ENCODE measurements around the gene COG7. TPM values are rescaled to one million over a fixed set of nuclear protein-coding genes. Genes with fewer than 3 reads are reported as not detected.

COG7 gene
- total RNA-seq, 1 donor from 2014 or later, result 17.7 TPM

GRCh38 chr16:23423496-23424049 lies 29.4 kb downstream of the COG7 start:
- no peak for DNase-seq (ENCODE audit: low spot score)
- Mint-ChIP-seq H3K4me3 (ENCODE audit: unreplicated experiment) (no peak overlapping the region), H3K9me3 (ENCODE audit: low read depth) (no peaks in the 10 kb centered on the region), H3K27me3 (ENCODE audit: low read depth) (no peaks in the 10 kb centered on the region), H3K27ac (ENCODE audit: unreplicated experiment) (peak overlapping the region; percentile 89), H3K36me3 (ENCODE audit: low read depth) (peaks cover 13% of the 10 kb centered on the region), H3K4me1 (ENCODE audit: low read depth) (peaks cover 29% of the 10 kb centered on the region)
- TF ChIP-seq, protein P1, sequence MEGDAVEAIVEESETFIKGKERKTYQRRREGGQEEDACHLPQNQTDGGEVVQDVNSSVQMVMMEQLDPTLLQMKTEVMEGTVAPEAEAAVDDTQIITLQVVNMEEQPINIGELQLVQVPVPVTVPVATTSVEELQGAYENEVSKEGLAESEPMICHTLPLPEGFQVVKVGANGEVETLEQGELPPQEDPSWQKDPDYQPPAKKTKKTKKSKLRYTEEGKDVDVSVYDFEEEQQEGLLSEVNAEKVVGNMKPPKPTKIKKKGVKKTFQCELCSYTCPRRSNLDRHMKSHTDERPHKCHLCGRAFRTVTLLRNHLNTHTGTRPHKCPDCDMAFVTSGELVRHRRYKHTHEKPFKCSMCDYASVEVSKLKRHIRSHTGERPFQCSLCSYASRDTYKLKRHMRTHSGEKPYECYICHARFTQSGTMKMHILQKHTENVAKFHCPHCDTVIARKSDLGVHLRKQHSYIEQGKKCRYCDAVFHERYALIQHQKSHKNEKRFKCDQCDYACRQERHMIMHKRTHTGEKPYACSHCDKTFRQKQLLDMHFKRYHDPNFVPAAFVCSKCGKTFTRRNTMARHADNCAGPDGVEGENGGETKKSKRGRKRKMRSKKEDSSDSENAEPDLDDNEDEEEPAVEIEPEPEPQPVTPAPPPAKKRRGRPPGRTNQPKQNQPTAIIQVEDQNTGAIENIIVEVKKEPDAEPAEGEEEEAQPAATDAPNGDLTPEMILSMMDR (IDR thresholded peaks at IDR 0.05), result peak; percentile 17

GRCh38 chr16:23420011-23420410 lies 33.0 kb downstream of the COG7 start:
- Mint-ChIP-seq H3K9me3 (ENCODE audit: low read depth) (no peaks in the 10 kb centered on the region), H3K27me3 (ENCODE audit: low read depth) (no peaks in the 10 kb centered on the region), H3K27ac (ENCODE audit: unreplicated experiment) (peak overlapping the region; percentile 61), H3K4me3 (ENCODE audit: unreplicated experiment) (no peak overlapping the region), H3K36me3 (ENCODE audit: low read depth) (peaks cover 23% of the 10 kb centered on the region), H3K4me1 (ENCODE audit: low read depth) (peaks cover 29% of the 10 kb centered on the region)
- DNase-seq (ENCODE audit: low spot score), result no peak
- TF ChIP-seq, protein P1 (IDR thresholded peaks at IDR 0.05), result no peak

DNA sequence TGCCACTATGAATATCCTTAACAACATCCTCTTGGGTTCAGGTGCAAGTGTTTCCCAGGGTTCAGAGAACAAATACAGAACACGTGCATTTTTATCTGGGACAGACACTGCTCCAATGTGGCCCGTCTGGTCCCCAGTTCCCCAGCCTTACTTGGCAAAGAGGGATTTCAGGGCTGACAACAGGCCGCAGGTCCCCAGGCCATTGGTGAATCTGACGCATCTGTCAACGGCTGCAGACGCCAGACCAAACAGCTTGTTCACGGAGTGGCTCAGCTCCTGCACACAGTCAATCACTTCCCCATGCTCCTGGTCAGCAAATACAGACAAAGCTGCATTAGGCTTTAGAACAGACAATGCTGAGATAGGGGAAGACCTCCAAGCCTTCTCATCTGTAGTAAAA lies 36.2 kb downstream of the COG7 start:
- no peak overlapping the region for H3K27ac Mint-ChIP-seq (ENCODE audit: unreplicated experiment)

DNA sequence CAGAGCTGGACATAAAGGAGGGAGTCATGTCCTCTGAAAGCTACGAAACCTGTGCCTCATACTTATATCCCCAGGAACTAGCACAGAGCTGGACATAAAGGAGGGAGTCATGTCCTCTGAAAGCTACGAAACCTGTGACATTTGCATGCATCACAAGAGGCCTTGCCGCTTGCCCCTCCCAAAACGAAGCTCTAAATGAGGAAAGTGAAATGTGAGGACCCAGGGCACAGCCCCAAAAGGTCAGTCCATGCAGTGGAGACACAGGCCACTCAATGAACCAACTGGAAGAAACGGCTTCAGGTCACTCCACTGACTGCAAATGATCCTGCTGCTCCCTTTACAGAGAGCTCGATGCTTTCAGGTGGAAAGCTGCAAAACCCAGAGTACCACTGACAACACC lies 38.3 kb downstream of the COG7 start:
- Mint-ChIP-seq H3K27me3 (ENCODE audit: low read depth) (no peaks in the 10 kb centered on the region), H3K4me3 (ENCODE audit: unreplicated experiment) (no peak overlapping the region), H3K27ac (ENCODE audit: unreplicated experiment) (no peak overlapping the region), H3K9me3 (ENCODE audit: low read depth) (no peaks in the 10 kb centered on the region), H3K36me3 (ENCODE audit: low read depth) (peaks cover 32% of the 10 kb centered on the region), H3K4me1 (ENCODE audit: low read depth) (peaks cover 8% of the 10 kb centered on the region)
- TF ChIP-seq, protein P1 (IDR thresholded peaks at IDR 0.05), result no peak
- DNase-seq (ENCODE audit: low spot score), result no peak

More for the DNA sequence above, 36.2 kb downstream of the COG7 start:
- H3K4me3 Mint-ChIP-seq (ENCODE audit: unreplicated experiment), result no peak overlapping the region
- TF ChIP-seq, protein P1 (IDR thresholded peaks at IDR 0.05), result no peak
- H3K4me1 Mint-ChIP-seq (ENCODE audit: low read depth), result peaks cover 10% of the 10 kb centered on the region
- no peaks in the 10 kb centered on the region for H3K27me3 Mint-ChIP-seq (ENCODE audit: low read depth)
- DNase-seq (ENCODE audit: low spot score), result no peak
- H3K36me3 Mint-ChIP-seq (ENCODE audit: low read depth), result peaks cover 30% of the 10 kb centered on the region
- H3K9me3 Mint-ChIP-seq (ENCODE audit: low read depth), result no peaks in the 10 kb centered on the region

DNA sequence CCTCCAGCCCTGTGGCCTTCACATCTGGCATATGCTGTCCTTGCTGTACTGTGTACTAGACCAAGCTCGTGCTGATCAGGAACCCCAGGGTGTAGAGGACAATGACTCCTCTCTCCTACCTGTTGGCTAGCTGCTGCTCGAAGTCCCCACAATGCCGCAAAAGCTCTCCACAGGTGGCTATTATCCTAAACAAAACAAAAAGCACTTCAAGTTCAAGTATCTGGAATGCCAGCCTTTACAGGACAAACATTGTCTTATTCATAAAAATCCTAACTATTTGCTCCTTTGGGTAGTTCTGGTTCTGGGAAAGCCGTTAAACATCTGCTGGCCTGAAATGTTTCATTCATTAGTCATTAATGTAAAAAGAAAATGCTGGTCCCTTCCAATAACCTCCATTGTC lies 42.8 kb downstream of the COG7 start:
- TF ChIP-seq, protein P1 (IDR thresholded peaks at IDR 0.05), result no peak
- peaks cover 33% of the 10 kb centered on the region for H3K36me3 Mint-ChIP-seq (ENCODE audit: low read depth)
- H3K9me3 Mint-ChIP-seq (ENCODE audit: low read depth), result no peaks in the 10 kb centered on the region
- H3K4me3 Mint-ChIP-seq (ENCODE audit: unreplicated experiment), result no peak overlapping the region
- DNase-seq (ENCODE audit: low spot score), result no peak
- H3K4me1 Mint-ChIP-seq (ENCODE audit: low read depth), result peaks cover 25% of the 10 kb centered on the region
- no peak overlapping the region for H3K27ac Mint-ChIP-seq (ENCODE audit: unreplicated experiment)
- no peaks in the 10 kb centered on the region for H3K27me3 Mint-ChIP-seq (ENCODE audit: low read depth)

Data from chondrocyte (in vitro differentiated cells).